ENCODE data around the gene RNASEL. TPM values are rescaled to one million over a fixed set of nuclear protein-coding genes. Genes with fewer than 3 reads are reported as not detected.
A peak's percentile ranks its signal among the peaks of the same experiment; 100 is the strongest.

Gene RNASEL
- total RNA-seq, 1 donor from 2014 or later = 11.1 TPM

DNA sequence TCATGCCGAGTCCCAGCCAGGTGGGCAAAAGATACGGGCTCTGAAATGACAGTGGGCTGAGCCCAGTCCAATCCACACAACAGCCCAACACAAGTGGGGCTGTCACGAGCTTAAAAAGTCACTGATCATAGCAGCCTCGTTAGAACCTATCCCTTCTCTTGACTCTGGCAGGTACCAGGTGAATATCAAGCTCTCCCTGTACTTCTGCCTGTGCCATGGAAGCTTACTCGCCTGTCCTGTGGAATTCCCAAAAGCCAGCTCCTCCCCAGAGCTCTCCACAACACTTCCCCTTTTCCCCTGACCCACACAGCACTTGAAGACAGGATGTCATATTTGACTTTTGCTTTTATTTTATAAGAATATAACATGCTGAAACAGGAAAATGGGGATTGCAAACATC lies 9.2 kb upstream of the RNASEL start:
- H3K4me3 Mint-ChIP-seq = no peak overlapping the region
- H3K36me3 Mint-ChIP-seq (ENCODE audit: low read depth) = peaks cover 9% of the 10 kb centered on the region
- no peak for TF ChIP-seq CTCF (IDR thresholded peaks at IDR 0.05)
- no peak overlapping the region for H3K27ac Mint-ChIP-seq
- ATAC-seq (ENCODE audit: low read depth) = no peak
- intact Hi-C loops (cut with micrococcal nuclease) = no loop called here
- no peaks in the 10 kb centered on the region for H3K27me3 Mint-ChIP-seq
- ChIA-PET CTCF (interaction anchor here (0.6 to 16.1 kb wide), 6 partner anchors 10 to 242 kb away, joined by 3 to 562 read pairs (median 4); partner anchors contain the start of genes NPL and RNASEL), POLR2A (interaction anchor here (0.6 to 1.1 kb wide), 2 partner anchors 185 to 299 kb away, joined by 3 to 5 read pairs; no protein-coding TSS in a partner anchor)
- DNase-seq = no peak
- no peaks in the 10 kb centered on the region for H3K9me3 Mint-ChIP-seq
- no peaks in the 10 kb centered on the region for H3K4me1 Mint-ChIP-seq

DNA sequence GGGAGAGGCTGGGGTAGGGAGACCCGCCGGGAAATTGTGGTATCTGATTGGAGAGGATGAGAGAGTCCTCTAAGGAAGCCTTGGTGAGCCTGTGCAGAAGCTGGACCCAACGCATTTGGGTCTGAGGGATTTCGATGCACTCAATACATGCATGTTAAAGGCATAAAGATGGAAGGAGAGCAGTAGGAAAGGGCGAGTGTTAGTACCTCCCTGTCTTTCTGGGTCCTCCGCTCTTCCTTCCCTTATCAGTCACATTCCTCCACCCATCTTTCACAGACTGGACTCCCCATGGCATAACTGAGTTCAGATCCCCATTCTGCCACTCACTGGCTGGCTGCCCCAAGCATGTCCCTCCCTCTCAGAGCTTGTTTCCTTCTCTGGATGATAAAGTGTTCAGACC lies 7.9 kb upstream of the RNASEL start:
- no peak for TF ChIP-seq CTCF (IDR thresholded peaks at IDR 0.05)
- Mint-ChIP-seq H3K36me3 (ENCODE audit: low read depth) (peaks cover 9% of the 10 kb centered on the region), H3K27ac (no peak overlapping the region), H3K27me3 (no peaks in the 10 kb centered on the region), H3K4me1 (no peaks in the 10 kb centered on the region), H3K4me3 (no peak overlapping the region), H3K9me3 (no peaks in the 10 kb centered on the region)
- intact Hi-C loops (cut with micrococcal nuclease) = no loop called here
- CTCF ChIA-PET = interaction anchor here (2.4 to 16.1 kb wide), 3 partner anchors 9 to 188 kb away, joined by 8 to 562 read pairs (median 34); partner anchors contain the start of genes NPL and RNASEL
- POLR2A ChIA-PET = no interaction called here
- no peak for ATAC-seq (ENCODE audit: low read depth)
- no peak for DNase-seq

DNA sequence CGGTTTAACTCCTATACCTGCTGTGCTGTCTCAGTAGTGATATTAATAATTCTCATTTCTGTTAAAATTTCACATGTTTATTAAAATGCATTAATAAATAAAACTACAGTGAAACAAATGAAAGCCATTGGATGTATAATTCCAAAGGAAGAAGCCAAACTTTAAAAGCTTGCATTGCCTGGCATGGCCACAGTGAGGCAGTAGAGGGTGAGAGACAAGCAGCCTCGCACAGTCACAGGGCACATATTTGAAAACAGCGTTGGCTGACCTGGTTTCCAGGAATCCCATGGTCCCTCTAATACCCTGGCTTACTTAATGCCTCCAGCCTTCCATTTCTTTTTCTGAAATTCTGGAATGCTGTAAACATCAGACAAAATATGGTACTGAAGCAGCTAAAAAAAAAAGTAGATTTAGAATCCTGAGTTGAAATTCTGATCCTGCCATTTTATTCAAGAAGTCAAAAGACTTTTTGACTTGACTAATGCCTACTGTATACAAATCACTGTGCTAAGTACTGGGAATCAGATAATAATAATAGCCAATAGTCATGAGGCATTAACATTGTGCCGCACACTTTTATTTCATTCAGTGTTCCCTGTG lies 6.7 kb upstream of the RNASEL start:
- Mint-ChIP-seq H3K36me3 (ENCODE audit: low read depth) (peaks cover 9% of the 10 kb centered on the region), H3K27me3 (no peaks in the 10 kb centered on the region), H3K9me3 (no peaks in the 10 kb centered on the region), H3K27ac (no peak overlapping the region), H3K4me3 (no peak overlapping the region), H3K4me1 (no peaks in the 10 kb centered on the region)
- ChIA-PET POLR2A (interaction anchor here (1.2 to 1.4 kb wide), 2 partner anchors 19 to 187 kb away, joined by 3 to 5 read pairs; no protein-coding TSS in a partner anchor), CTCF (interaction anchor here (0.9 to 16.1 kb wide), 18 partner anchors 9 to 1320 kb away, joined by 3 to 562 read pairs (median 4); partner anchors contain the start of genes NPL and RGS16)
- intact Hi-C loops (cut with micrococcal nuclease) = loop anchor here (1.0 kb wide), 2 partner anchors 111 to 149 kb away; no protein-coding TSS in a partner anchor
- ATAC-seq (ENCODE audit: low read depth) (peak; percentile 90), DNase-seq (peak; percentile 33)
- TF ChIP-seq CTCF (IDR thresholded peaks at IDR 0.05) = peak; percentile 72

GRCh38 chr1:182589931-182590330 lies 875 bp upstream of the RNASEL start:
- ChIA-PET POLR2A (interaction anchor here (0.6 to 2.9 kb wide), 4 partner anchors 11 to 20 kb away, joined by 3 to 24 read pairs (median 14); partner anchors contain the start of gene RGS16), CTCF (interaction anchor here (0.6 to 1.8 kb wide), 6 partner anchors 8 to 201 kb away, joined by 3 to 8 read pairs (median 3); no protein-coding TSS in a partner anchor)

More at GRCh38 chr1:182589931-182590330, 875 bp upstream of the RNASEL start:
- no peak for TF ChIP-seq CTCF (IDR thresholded peaks at IDR 0.05)
- Mint-ChIP-seq H3K4me1 (peaks cover 40% of the 10 kb centered on the region), H3K27ac (peak overlapping the region; percentile 38), H3K27me3 (no peaks in the 10 kb centered on the region), H3K9me3 (no peaks in the 10 kb centered on the region), H3K36me3 (ENCODE audit: low read depth) (peaks cover 26% of the 10 kb centered on the region), H3K4me3 (peak overlapping the region; percentile 92)
- DNase-seq (no peak), ATAC-seq (ENCODE audit: low read depth) (no peak)
- intact Hi-C loops (cut with micrococcal nuclease) = loop anchor here (2.0 to 5.0 kb wide), 4 partner anchors 21 to 882 kb away; partner anchors contain the start of genes DHX9 and SMG7
